Endothelial cell of umbilical vein (primary cell): ENCODE measurements around the gene CD8A. TPM values are rescaled to one million over a fixed set of nuclear protein-coding genes. Genes with fewer than 3 reads are reported as not detected.

Experiments
- BruUV-seq: library from RNA; stranded (reverse); fragments of 400-500 nt; replicated peaks from 2 replicates; lab custom pipeline; 2021; lab: Mats Ljungman, UMichigan
- CTCF ChIA-PET: fragments of 300-600, 350-600 bp; sonication (Branson Sonifier 250); formaldehyde crosslinking; loops from one replicate; lab custom pipeline; 2021; ENCODE audit warnings: antibody characterized with exemption, inconsistent platforms; lab: Charles Lee
- POLR2A ChIA-PET: fragments of 300-600, 350-600 bp; sonication (Branson Sonifier 250); formaldehyde crosslinking; loops from one replicate; lab custom pipeline; 2021; ENCODE audit warnings: antibody characterized with exemption, inconsistent platforms; lab: Charles Lee
- DNase-seq: peaks from one replicate; pipeline ENCODE4 v3.0.0-alpha.2; 2011; ENCODE audit warnings: low read depth, low spot score
- FAIRE-seq: peaks from 2 replicates; lab custom pipeline; 2011; peaks lifted over from hg19 to GRCh38; lab: Jason Lieb, UNC
- H2AFZ ChIP-seq: 2 replicates; pipeline ENCODE4 v1.6.0; 2012; ENCODE audit warnings: low read depth, low read length, control low read depth, inconsistent platforms
- H3K27ac ChIP-seq: 2 replicates; pipeline ENCODE4 v1.5.1; 2011; ENCODE audit warnings: low read depth, mild to moderate bottlenecking, control low read depth, low read length, moderate library complexity; ENCODE audit not compliant: insufficient read depth
- H3K27me3 ChIP-seq, 2 experiments: 2 replicates each; pipeline versions ENCODE4 v1.6.0 to v1.6.1; 2011; ENCODE audit warnings: low read length in 2 of 2, mixed read lengths in 1 of 2; ENCODE audit not compliant: control insufficient read depth in 2 of 2, insufficient read depth in 2 of 2
- H3K36me3 ChIP-seq, 2 experiments: 2 replicates in 1 of 2; 3 replicates in 1 of 2; pipeline ENCODE4 v1.5.1; 2011; ENCODE audit warnings: low read length in 2 of 2, mild to moderate bottlenecking in 1 of 2, moderate library complexity in 1 of 2; ENCODE audit not compliant: control insufficient read depth in 2 of 2, insufficient read depth in 2 of 2; ENCODE audit errors: extremely low read depth in 1 of 2
- H3K4me1 ChIP-seq: 3 replicates; pipeline ENCODE4 v1.5.1; 2011; ENCODE audit warnings: mild to moderate bottlenecking, low read length; ENCODE audit not compliant: control insufficient read depth, insufficient read depth; ENCODE audit errors: extremely low read depth
- H3K4me2 ChIP-seq: 2 replicates; pipeline ENCODE4 v1.6.1; 2011; ENCODE audit warnings: low read length, control low read depth, mixed read lengths; ENCODE audit not compliant: insufficient read depth
- H3K4me3 ChIP-seq, 3 experiments: fragments of 200-600 bp in 1 of 3; sonication (generic), shearing (Covaris generic) in 1 of 3; replicated peaks in 1 of 3; 2 replicates each; pipeline ENCODE4 v1.5.1; 2011 to 2016; ENCODE audit warnings: control low read depth in 3 of 3, low read length in 3 of 3, mild to moderate bottlenecking in 2 of 3, inconsistent platforms in 1 of 3, low read depth in 1 of 3, moderate library complexity in 1 of 3; ENCODE audit not compliant: insufficient read depth in 1 of 3
- H3K79me2 ChIP-seq: 2 replicates; pipeline ENCODE4 v1.6.0; 2012; ENCODE audit warnings: low read length, inconsistent platforms; ENCODE audit not compliant: control insufficient read depth, insufficient read depth
- H3K9ac ChIP-seq: replicated peaks from 2 replicates; pipeline ENCODE3; 2011; ENCODE audit warnings: low read length, control low read depth; ENCODE audit not compliant: insufficient read depth; ENCODE audit errors: extremely low read depth
- H3K9me1 ChIP-seq: replicated peaks from 3 replicates; pipeline ENCODE4 v1.6.0; 2011; ENCODE audit warnings: mild to moderate bottlenecking, low read length; ENCODE audit not compliant: control insufficient read depth, insufficient read depth; ENCODE audit errors: extremely low read depth
- H3K9me3 ChIP-seq: replicated peaks from 2 replicates; pipeline ENCODE4 v1.5.1; 2012; ENCODE audit warnings: low read length, inconsistent platforms; ENCODE audit not compliant: control insufficient read depth, insufficient read depth
- H4K20me1 ChIP-seq: replicated peaks from 2 replicates; pipeline ENCODE3; 2011; ENCODE audit warnings: mild to moderate bottlenecking, low read length; ENCODE audit not compliant: control insufficient read depth, insufficient read depth; ENCODE audit errors: extremely low read depth
- EZH2 ChIP-seq: IDR thresholded peaks from 2 replicates; pipeline ENCODE4 v1.6.1; 2012; ENCODE audit warnings: borderline replicate concordance, low read depth, mild to moderate bottlenecking, moderate library complexity, low read length, inconsistent platforms; ENCODE audit not compliant: severe bottlenecking
- GATA2 ChIP-seq: IDR thresholded peaks from 2 replicates; pipeline ENCODE4 v1.7.0; 2011; ENCODE audit warnings: low read depth, mild to moderate bottlenecking, moderate library complexity, mixed read lengths, low read length; ENCODE audit not compliant: insufficient read length, insufficient read depth
- JUN ChIP-seq: IDR thresholded peaks from 2 replicates; pipeline ENCODE4 v1.6.1; 2011; ENCODE audit warnings: borderline replicate concordance, low read depth; ENCODE audit not compliant: insufficient read length, insufficient read depth
- MAX ChIP-seq: IDR thresholded peaks from 2 replicates; pipeline ENCODE4 v1.6.1; 2011; ENCODE audit not compliant: insufficient read depth, insufficient read length
- MYC ChIP-seq: IDR thresholded peaks from one replicate; pipeline ENCODE4 v1.6.1; 2011; ENCODE audit warnings: mild to moderate bottlenecking, low read depth, low read length
- POLR2A ChIP-seq: IDR thresholded peaks from 2 replicates; pipeline ENCODE4 v1.6.1; 2012; ENCODE audit warnings: low read depth, mild to moderate bottlenecking, control low read depth, low read length
- POLR2AphosphoS5 ChIP-seq: IDR thresholded peaks from 2 replicates; pipeline ENCODE4 v1.6.1; 2012; ENCODE audit warnings: low read depth, mild to moderate bottlenecking, control low read depth, low read length, moderate library complexity; ENCODE audit not compliant: insufficient read depth
- dilution Hi-C: fragments of 300-500 bp; cut with MboI; formaldehyde crosslinking; loops from one replicate; pipeline ENCODE4 v1.15.0; 2019; ENCODE audit warnings: low sequenced_read_pairs; ENCODE audit not compliant: extremely low pct_ligation_motif_present
- intact Hi-C: fragments of 100-400 bp; cut with micrococcal nuclease; formaldehyde crosslinking; loops from one replicate; pipeline ENCODE4 v1.10.0; 2022
- polyA plus RNA-seq, 4 experiments: library from polyadenylated mRNA; depleted of rRNA in 3 of 4; stranded (reverse) in 3 of 4; unstranded in 1 of 4; fragments of >200 nt; gene quantifications; 2 replicates each; pipeline versions ENCODE4 v1.2.1 to v1.2.3, GENCODE V29; 2011 to 2012; ENCODE audit warnings: missing spikeins in 1 of 4
- total RNA-seq: library from RNA; stranded (reverse); gene quantifications from 2 replicates; pipeline ENCODE4 v1.2.3, GENCODE V29; 2021
- TF ChIP-seq, protein P1 (sequence below), 2 donors: IDR thresholded peaks; 1 replicate in 1 of 2; 2 replicates in 1 of 2; pipeline ENCODE4 v1.5.1; 2011; ENCODE audit warnings: low read length in 2 of 2, mild to moderate bottlenecking in 2 of 2, moderate library complexity in 2 of 2, control low read depth in 1 of 2, inconsistent platforms in 1 of 2, low read depth in 1 of 2; ENCODE audit not compliant: insufficient read depth in 1 of 2; ENCODE audit errors: extremely low read depth in 1 of 2

Gene CD8A
- total and polyA plus RNA-seq, 2 donors (not counting 3 experiments of a cell fraction or from before 2014, with no cell fraction given): not detected

GRCh38 chr2:86758405-86758804 lies 32.3 kb downstream of the CD8A start:
- Histone ChIP-seq H3K27me3 (no peaks in the 10 kb centered on the region), H3K4me3 (no peak overlapping the region), H3K27ac (no peak overlapping the region), H4K20me1 (no peaks in the 10 kb centered on the region), H3K36me3 (peaks cover under 1 to 4% of the 10 kb centered on the region in 2 experiments), H3K79me2 (no peaks in the 10 kb centered on the region), H2AFZ (no peak overlapping the region), H3K4me2 (no peak overlapping the region), H3K9ac (no peak overlapping the region), H3K4me1 (no peaks in the 10 kb centered on the region), H3K9me1 (no peaks in the 10 kb centered on the region), H3K9me3 (no peaks in the 10 kb centered on the region)
- DNase-seq: no peak
- TF ChIP-seq MYC (no peak), GATA2 (no peak), POLR2AphosphoS5 (no peak), MAX (no peak), EZH2 (no peak), JUN (no peak), POLR2A (no peak)
- TF ChIP-seq, protein P1, sequence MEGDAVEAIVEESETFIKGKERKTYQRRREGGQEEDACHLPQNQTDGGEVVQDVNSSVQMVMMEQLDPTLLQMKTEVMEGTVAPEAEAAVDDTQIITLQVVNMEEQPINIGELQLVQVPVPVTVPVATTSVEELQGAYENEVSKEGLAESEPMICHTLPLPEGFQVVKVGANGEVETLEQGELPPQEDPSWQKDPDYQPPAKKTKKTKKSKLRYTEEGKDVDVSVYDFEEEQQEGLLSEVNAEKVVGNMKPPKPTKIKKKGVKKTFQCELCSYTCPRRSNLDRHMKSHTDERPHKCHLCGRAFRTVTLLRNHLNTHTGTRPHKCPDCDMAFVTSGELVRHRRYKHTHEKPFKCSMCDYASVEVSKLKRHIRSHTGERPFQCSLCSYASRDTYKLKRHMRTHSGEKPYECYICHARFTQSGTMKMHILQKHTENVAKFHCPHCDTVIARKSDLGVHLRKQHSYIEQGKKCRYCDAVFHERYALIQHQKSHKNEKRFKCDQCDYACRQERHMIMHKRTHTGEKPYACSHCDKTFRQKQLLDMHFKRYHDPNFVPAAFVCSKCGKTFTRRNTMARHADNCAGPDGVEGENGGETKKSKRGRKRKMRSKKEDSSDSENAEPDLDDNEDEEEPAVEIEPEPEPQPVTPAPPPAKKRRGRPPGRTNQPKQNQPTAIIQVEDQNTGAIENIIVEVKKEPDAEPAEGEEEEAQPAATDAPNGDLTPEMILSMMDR (IDR thresholded peaks at IDR 0.05; ENCODE audit: extremely low read depth in 1 of 2, insufficient read depth in 1 of 2, low read depth in 1 of 2, low read length in 2 of 2): no peak
- POLR2A ChIA-PET: no interaction called here
- no peak for FAIRE-seq
- CTCF ChIA-PET: no interaction called here
- dilution Hi-C loops: no loop called here
- BruUV-seq: no TSS peak
- intact Hi-C loops: no loop called here
